PC-9 (cell line): ENCODE data around the gene FERD3L.

Source experiments
- CTCF ChIP-seq: fragments of 200-600 bp; sonication (generic); conservative IDR thresholded peaks from 2 replicates; pipeline ENCODE4 v1.6.1; 2017; ENCODE audit warnings: mixed run types, antibody characterized with exemption, mild to moderate bottlenecking, moderate library complexity
- EZH2 ChIP-seq: fragments of 200-600 bp; sonication (generic); IDR thresholded peaks from 2 replicates; pipeline ENCODE4 v1.8.0; 2017; ENCODE audit warnings: antibody characterized with exemption, low read depth

DNA sequence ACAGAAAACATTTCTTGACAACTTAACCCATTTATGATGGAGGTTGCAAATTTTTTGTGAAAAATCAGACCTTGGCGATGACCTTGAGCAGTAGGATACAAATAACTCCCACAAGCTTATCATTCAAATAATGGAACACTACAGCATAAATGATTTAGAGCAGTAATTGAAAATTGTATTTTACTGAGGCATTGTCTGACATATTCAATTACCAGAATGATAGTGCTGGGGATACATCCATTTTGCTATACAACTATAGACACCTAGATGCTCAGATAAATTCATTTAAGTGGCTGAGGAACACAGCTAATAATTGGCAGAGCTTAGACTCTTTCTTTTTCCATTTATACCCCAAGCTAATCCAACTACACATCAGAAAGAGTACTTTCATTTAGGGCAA lies 46.7 kb downstream of the FERD3L start:
- TF ChIP-seq CTCF (no peak), EZH2 (no peak)
